Stimulated activated naive CD8-positive, alpha-beta T cell treated with anti-CD3 and anti-CD28 coated beads, Interleukin-15, Interleukin-2, amounts not matched to agents 100 U/mL and 50 U/mL, for 24 hours (primary cell): ENCODE results near the gene EMC8.

Experiments used
- ATAC-seq: fragments of 150-1000 bp; cut with Tn5 transposase; one replicate; pipeline ENCODE4 v1.10.0; 2021
- DNase-seq: peaks from one replicate; pipeline ENCODE4 v3.0.0; 2021

EMC8 gene

GRCh38 chr16:85731179-85731578 is 68.2 kb downstream of the EMC8 start:
- DNase-seq, result no peak
- ATAC-seq, result no peak

- DNase-seq (no peak), ATAC-seq (no peak)
Measured at GRCh38 chr16:85730186-85730465, 69.2 kb downstream of the EMC8 start.

GRCh38 chr16:85729452-85730185 is 69.7 kb downstream of the EMC8 start:
- ATAC-seq, result no peak
- no peak for DNase-seq

- ATAC-seq (no peak), DNase-seq (no peak)
Measured at GRCh38 chr16:85728879-85729278, 70.5 kb downstream of the EMC8 start.
